Left forelimb (tissue), 1 donor: ENCODE data around the gene GRIK3.
"Not testable (repeated sequence)": the region's sequence is repeated elsewhere in the genome, so short reads cannot be mapped to it uniquely, and the experiment has no call there.

Experiments
- DNase-seq: peaks from one replicate; pipeline ENCODE4 v3.0.0-alpha.2; 2018; ENCODE audit warnings: low spot score

GRIK3 gene

DNA sequence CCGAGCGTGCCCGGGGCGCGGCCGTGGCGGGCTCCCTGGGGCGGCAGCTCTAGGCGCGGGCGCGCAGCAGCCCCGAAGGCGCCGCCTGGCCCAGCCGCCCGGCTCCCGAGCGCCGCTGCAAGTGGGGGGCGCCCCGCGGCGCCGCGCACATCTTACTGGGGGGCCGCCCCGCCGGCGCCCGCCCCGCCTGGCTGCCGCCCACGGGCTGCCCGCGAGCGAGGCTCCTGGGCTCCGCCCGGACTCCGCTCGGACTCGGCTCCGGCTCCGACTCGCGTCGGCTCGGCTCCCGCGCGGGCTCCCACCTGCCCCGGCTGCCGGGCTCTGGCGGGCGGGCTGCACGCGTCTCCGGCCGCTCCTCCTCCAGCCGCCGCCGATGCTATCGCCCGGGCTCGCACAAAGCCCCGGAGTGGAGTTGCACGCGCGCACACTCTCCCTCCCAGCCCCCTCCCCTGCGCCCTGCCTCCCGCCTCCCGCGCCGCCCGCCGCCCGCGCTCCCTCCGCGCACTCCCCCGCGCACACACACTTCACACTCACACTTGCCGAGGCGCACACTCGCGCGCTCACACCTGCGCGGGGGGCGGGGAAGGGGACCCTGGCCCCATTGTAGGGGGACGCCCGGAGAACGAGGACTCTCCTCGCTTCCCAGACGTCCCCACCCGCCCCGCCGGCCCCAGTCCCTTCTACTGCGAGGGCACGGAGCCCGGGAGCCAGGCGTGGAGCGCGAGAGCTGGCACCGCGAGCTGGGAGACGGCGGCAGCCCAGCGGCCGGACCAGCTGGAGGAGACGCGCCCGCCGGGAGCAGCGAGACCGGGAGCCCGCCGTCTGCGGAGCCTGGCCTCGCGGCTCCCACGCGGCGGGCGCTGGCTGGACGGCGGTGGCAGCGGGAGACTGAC is at the start of gene GRIK3:
Gene GRIK3, minus strand, starts transcription at position 395 of the 893 bp plus-strand sequence. CDS start 407 bp downstream, outside the sequence.
- DNase-seq: no peak

GRCh38 chr1:37084013-37084412 is 49.7 kb upstream of the GRIK3 start:
- no peak for DNase-seq

DNA sequence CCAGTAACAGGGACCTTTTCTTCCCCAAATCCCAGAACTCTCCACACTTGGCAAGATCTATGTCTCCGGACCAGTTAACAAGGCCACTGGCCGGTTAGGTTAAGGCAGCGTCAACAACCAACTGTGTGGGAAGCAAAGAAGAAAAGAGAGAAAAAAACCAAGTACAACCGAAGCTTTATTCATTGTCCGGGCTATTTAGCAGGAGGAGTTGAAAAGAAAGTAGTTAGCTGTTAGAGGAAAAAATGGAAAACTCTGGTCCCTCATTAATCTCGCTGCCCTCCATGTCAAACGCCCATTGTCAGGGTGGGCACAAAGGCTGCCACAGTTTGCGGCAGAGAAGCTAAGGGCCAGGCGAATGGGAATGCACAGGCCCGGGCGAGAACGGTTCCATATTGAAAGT is 49.3 kb upstream of the GRIK3 start:
- no peak for DNase-seq

- DNase-seq: not testable (repeated sequence)
These were observed 46.1 kb upstream of the GRIK3 start for GRCh38 chr1:37080296-37080986.

GRCh38 chr1:37078866-37079265 is 44.6 kb upstream of the GRIK3 start:
- no peak for DNase-seq

GRCh38 chr1:37076168-37076567 is 41.9 kb upstream of the GRIK3 start:
- no peak for DNase-seq

GRCh38 chr1:37073854-37074379 is 39.6 kb upstream of the GRIK3 start:
- no peak for DNase-seq

GRCh38 chr1:37073152-37073853 is 39.0 kb upstream of the GRIK3 start:
- DNase-seq: no peak

- DNase-seq: no peak
These were observed 37.5 kb upstream of the GRIK3 start for GRCh38 chr1:37071829-37072228.

DNA sequence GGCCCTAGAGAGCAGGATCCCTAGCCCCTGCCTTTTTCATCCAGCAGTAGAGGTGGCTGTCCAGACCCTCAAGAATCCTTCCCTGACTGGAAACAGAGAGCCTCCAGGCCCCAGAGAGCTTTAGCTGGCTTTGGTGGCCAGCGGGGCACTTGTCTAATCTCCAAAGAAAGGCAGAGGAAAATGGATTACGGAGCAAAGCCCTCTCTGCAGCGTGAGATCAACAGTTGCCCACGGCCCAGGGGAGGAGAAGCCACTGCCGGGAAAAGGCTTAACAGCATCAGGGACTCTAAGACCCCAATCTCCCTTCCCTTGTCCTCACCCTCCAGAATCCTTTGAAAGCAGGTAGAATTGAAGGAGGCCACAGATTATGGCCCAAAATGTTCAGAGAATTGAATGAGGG is 35.8 kb upstream of the GRIK3 start:
- no peak for DNase-seq

DNA sequence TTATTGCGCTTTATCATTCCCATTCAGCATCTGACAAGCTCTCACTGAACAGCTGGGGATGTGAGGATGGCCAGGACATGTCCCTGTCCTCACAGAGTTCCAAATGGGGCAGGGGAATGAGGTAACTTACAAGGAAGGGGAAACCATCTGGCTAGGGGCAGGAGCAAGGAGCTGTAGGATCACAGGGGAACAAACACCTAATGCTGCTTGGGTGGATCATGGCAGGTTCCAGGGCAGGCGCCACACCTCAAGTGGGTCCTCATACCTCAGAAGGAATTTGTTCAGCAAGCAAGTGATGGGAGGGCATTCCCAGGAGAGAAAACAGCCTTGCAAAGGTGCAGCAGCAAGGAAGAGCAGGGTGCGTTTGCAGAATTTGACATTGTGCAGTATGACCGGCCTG is 35.1 kb upstream of the GRIK3 start:
- no peak for DNase-seq

- DNase-seq: no peak
These were observed 34.6 kb upstream of the GRIK3 start for GRCh38 chr1:37068897-37069296.

GRCh38 chr1:37068260-37068659 is 33.9 kb upstream of the GRIK3 start:
- DNase-seq: no peak

DNA sequence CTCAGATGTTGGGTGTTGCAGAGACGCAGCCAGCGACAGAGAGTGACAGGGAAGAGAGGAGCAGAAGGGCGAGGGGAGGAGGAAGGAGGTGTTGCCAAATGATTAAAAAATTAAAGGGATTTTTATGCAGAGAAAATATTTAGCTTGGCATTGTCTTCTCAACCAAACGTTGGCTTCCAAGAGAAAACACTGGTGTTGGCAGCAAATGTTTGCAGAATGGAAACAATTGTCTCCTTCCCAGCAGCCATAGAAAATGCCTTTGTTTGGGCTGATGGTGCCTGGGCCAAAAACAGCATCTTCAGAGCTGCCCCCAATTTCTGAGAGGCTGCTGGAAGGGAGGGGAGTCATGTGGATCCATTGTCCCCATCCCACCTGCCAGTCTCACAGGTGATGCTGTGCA is 29.7 kb upstream of the GRIK3 start:
- no peak for DNase-seq

GRCh38 chr1:37059346-37059745 is 25.0 kb upstream of the GRIK3 start:
- DNase-seq: no peak

GRCh38 chr1:37058424-37058988 is 24.2 kb upstream of the GRIK3 start:
- no peak for DNase-seq

- no peak for DNase-seq
These were observed 22.0 kb upstream of the GRIK3 start for GRCh38 chr1:37056325-37056724.

DNA sequence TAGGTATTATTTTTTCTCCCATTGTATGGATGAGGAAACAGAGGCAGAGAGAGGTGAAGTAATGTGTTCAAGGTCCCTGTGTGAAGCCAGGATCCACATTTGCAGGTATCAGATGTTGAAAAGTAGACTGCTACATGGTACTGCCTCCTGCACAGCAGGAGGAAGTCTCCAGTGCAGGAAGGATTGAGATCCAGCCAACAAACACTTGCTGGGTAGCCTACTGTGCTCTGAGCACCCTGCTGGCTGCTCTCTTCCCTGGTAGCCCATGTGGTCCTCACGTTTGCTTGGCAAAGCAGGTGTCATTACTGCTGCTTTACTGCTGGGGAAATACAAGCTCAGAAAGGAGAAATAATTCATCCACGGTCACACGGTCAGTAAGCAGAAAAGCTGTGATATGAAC is 21.3 kb upstream of the GRIK3 start:
- DNase-seq: no peak

DNA sequence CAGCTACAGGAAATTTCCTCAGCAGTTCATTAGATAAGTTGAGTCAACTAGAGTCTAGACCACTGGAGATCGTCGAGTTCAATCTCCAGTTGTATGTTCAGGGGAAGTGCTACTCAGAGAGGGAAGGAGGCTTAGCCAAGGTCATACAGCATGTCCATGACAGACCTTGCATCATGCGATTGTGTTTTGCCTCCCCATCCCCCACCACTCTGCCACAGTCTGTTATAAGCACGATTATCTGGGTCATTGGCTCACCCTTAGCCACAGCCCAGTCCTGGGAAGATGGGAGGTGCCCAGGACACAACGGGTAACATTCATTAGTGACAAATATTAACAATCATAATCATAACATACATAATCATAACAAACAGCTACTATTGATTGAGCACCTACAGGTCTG is 18.9 kb upstream of the GRIK3 start:
- no peak for DNase-seq

DNA sequence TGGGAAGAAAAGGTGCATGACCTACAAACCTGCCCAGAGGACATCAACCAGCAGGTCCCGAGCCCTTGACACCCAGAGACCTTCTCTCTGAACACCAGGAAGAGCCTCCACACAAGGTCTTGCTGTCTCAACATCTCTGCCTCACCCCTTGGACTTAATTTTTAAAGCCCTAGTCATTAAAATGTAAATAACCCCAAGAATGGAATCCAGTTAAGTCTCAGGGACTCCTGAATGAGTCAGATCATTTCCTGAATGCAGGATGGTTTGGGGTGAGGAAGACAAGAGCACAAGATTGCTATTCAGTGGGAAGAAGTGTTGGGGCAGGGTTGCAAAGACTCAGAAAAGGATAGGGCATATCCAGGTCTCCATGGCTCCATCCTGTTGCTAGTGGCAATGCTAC is 17.8 kb upstream of the GRIK3 start:
- DNase-seq: no peak

DNA sequence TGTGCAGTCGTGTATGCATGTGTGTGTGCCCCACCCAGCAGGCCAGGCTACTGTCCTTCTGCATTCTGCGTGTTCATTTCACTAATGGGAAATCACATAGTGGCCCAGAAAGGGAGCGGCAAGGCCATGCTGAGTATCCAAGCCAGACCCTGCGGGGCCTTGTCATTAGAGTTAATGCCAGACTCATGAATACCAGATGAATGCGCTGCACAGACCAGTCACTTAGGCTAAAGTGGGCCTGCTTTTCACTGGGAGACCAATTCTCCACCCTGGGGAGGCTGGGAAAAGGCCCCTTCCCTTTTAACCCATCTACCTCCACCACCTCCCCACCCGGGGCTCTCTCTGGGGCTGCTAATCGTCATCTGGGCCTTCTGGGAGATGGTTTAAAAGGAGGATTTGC is 17.0 kb upstream of the GRIK3 start:
- no peak for DNase-seq

DNA sequence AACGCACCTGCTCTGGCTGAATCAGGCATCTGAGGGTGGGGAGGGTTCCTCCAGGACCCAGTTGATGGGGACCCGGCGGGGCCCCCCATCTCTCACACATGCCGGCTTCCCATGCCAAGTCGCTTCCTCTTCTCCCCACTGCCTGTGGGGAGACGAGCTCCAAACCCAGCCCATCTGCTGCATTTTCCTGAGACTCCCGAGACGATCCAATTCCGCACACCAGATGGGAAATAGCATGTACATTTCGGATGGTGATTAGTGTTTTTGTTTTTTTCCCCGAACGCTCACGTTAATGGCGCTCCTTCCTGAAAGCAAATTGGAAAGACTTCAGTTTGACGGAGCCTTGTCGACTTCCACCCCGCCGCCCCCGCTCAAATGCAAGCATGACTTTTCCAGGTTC is 13.2 kb upstream of the GRIK3 start:
- DNase-seq: no peak
